Measurements from ENCODE around the gene CARS1. TPM values are rescaled to one million over a fixed set of nuclear protein-coding genes. Genes with fewer than 3 reads are reported as not detected.

CARS1 gene
- total and polyA plus RNA-seq, 2 donors (not counting 1 experiment from before 2014, with no cell fraction given), result 31.3 to 49.5 TPM

DNA sequence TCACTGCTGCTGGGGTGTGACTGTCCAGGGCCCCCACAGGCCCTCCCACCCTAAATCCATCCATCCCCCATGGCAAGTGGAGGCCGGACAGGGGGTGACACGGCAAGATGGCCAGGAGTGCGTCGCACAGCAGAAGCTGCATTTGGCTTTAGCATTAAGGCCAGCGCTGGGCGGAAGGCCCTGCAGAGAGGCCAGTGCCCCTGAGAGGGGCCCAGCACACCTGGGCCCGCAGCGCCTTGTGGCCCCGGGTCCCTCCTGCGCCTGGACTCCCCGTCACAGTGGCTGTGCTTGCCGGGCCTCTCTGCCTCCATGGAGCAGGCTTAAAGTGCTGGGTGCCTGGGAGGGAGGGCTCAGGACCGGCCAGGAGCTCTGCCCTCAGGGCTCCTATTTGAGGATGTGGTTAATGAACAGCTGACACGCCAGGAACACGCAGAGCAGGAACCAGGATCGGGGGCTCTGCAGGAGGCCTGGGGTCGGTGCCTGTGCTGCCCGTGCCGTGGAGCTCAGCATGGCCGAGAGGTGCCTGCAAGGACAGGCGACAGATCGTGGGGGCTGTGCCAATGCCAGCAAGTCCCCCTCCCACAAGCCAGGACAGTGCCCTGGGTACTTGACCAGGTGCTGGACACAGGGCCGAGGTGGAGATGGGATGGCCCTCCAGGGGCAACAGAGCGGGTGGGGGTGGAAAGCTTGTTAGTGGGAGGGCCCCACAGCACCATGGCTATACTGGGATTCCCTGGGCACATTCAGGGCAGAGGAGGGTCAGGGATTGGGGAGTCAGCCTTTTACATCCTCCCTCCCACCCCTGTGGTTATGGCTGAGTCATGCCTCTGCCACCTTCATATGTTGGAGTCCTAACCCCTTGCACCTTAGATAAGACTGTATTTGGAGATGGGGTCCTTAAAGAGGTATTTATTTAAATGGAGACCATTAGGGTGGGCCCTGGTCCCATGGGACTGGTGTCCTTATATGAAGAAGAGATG, 30.9 kb upstream of the CARS1 start:
- Mint-ChIP-seq H3K9me3 (ENCODE audit: insufficient read depth) (no peaks in the 10 kb centered on the region), H3K4me3 (no peak overlapping the region), H3K27ac (no peak overlapping the region), H3K27me3 (peaks cover 8% of the 10 kb centered on the region), H3K4me1 (no peaks in the 10 kb centered on the region)
- Histone ChIP-seq H2AFZ (ENCODE audit: insufficient read depth, low read depth, low read length, poor library complexity, severe bottlenecking) (no peak overlapping the region), H3K9ac (ENCODE audit: low read length) (no peak overlapping the region), H4K20me1 (ENCODE audit: control insufficient read depth, insufficient read depth, low read length, poor library complexity, severe bottlenecking) (no peaks in the 10 kb centered on the region), H3K27me3 (replicated peaks in 1 of 4; ENCODE audit: control extremely low read depth in 1 of 4, control insufficient read depth in 3 of 4, insufficient read depth in 4 of 4, low read length in 3 of 4) (no peaks in the 10 kb centered on the region), H3K4me2 (replicated peaks; ENCODE audit: low read depth, low read length, poor library complexity, severe bottlenecking) (no peak overlapping the region), H3K36me3 (replicated peaks in 1 of 2; ENCODE audit: control extremely low read depth in 1 of 2, control insufficient read depth in 1 of 2, extremely low read depth in 1 of 2, insufficient read depth in 2 of 2, low read length in 1 of 2) (no peaks in the 10 kb centered on the region), H3K79me2 (ENCODE audit: control insufficient read depth, insufficient read depth, low read length) (no peaks in the 10 kb centered on the region), H3K9me3 (ENCODE audit: control extremely low read depth in 1 of 3, control insufficient read depth in 2 of 3, insufficient read depth in 1 of 3, low read length in 2 of 3) (no peaks in the 10 kb centered on the region), H3K4me3 (ENCODE audit: control extremely low read depth in 1 of 5, extremely low read depth in 1 of 5, insufficient read depth in 1 of 5, low read depth in 2 of 5, low read length in 4 of 5) (no peak overlapping the region), H3K27ac (ENCODE audit: low read length in 2 of 2) (no peak overlapping the region), H3K4me1 (ENCODE audit: control insufficient read depth in 2 of 2, insufficient read depth in 2 of 2, low read length in 2 of 2) (peaks cover 0 to 6% of the 10 kb centered on the region in 2 donors)
- DNase-seq (no peak), ATAC-seq (ENCODE audit: low read depth) (no peak)
- no peak for TF ChIP-seq EZH2 (IDR thresholded peaks at IDR 0.05; ENCODE audit: borderline replicate concordance, insufficient read depth, low read depth, low read length, poor library complexity, severe bottlenecking)
- TF ChIP-seq, protein P1, sequence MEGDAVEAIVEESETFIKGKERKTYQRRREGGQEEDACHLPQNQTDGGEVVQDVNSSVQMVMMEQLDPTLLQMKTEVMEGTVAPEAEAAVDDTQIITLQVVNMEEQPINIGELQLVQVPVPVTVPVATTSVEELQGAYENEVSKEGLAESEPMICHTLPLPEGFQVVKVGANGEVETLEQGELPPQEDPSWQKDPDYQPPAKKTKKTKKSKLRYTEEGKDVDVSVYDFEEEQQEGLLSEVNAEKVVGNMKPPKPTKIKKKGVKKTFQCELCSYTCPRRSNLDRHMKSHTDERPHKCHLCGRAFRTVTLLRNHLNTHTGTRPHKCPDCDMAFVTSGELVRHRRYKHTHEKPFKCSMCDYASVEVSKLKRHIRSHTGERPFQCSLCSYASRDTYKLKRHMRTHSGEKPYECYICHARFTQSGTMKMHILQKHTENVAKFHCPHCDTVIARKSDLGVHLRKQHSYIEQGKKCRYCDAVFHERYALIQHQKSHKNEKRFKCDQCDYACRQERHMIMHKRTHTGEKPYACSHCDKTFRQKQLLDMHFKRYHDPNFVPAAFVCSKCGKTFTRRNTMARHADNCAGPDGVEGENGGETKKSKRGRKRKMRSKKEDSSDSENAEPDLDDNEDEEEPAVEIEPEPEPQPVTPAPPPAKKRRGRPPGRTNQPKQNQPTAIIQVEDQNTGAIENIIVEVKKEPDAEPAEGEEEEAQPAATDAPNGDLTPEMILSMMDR (IDR thresholded peaks at IDR 0.05), result no peak
- POLR2A ChIA-PET, result no interaction called here
- 71% methylated on average over 22 of the region's 24 CpGs for WGBS (ENCODE audit: insufficient coverage)
- CTCF ChIA-PET, result interaction anchor here (3.8 to 6.2 kb wide), 4 partner anchors 35 to 555 kb away, joined by 34 to 106 read pairs (median 76); partner anchors contain the start of gene CARS1
- intact Hi-C loops (cut with micrococcal nuclease), result no loop called here

DNA sequence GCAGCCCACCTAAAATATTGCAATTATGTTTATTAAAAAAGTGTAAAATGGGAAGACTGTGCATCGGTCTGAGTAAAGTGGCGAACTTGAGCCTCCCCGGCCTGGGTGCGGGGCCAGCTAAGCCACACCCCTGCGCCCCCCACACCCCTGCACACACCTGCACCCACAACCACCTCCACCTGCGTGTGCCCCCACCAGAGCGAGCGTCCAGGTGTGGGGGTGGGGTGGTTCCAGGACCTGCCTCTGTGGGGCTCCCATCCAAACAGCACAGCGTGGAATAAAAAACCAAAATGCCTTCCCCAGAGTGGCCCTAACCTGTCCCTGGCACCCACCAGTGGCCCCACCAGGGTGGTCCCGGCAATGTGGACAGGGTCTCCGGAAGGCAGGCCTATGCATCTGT, 30.1 kb upstream of the CARS1 start:
- Histone ChIP-seq H3K36me3 (replicated peaks in 1 of 2; ENCODE audit: control extremely low read depth in 1 of 2, control insufficient read depth in 1 of 2, extremely low read depth in 1 of 2, insufficient read depth in 2 of 2, low read length in 1 of 2) (no peaks in the 10 kb centered on the region), H3K4me1 (ENCODE audit: control insufficient read depth in 2 of 2, insufficient read depth in 2 of 2, low read length in 2 of 2) (peaks cover 0 to 6% of the 10 kb centered on the region in 2 donors), H3K9me3 (ENCODE audit: control extremely low read depth in 1 of 3, control insufficient read depth in 2 of 3, insufficient read depth in 1 of 3, low read length in 2 of 3) (no peaks in the 10 kb centered on the region), H3K4me2 (replicated peaks; ENCODE audit: low read depth, low read length, poor library complexity, severe bottlenecking) (no peak overlapping the region), H4K20me1 (ENCODE audit: control insufficient read depth, insufficient read depth, low read length, poor library complexity, severe bottlenecking) (no peaks in the 10 kb centered on the region), H3K9ac (ENCODE audit: low read length) (no peak overlapping the region), H3K4me3 (ENCODE audit: control extremely low read depth in 1 of 5, extremely low read depth in 1 of 5, insufficient read depth in 1 of 5, low read depth in 2 of 5, low read length in 4 of 5) (no peak overlapping the region), H3K27me3 (replicated peaks in 1 of 4; ENCODE audit: control extremely low read depth in 1 of 4, control insufficient read depth in 3 of 4, insufficient read depth in 4 of 4, low read length in 3 of 4) (no peaks in the 10 kb centered on the region), H3K79me2 (ENCODE audit: control insufficient read depth, insufficient read depth, low read length) (no peaks in the 10 kb centered on the region), H2AFZ (ENCODE audit: insufficient read depth, low read depth, low read length, poor library complexity, severe bottlenecking) (no peak overlapping the region), H3K27ac (ENCODE audit: low read length in 2 of 2) (no peak overlapping the region)
- peaks cover 8% of the 10 kb centered on the region for H3K27me3 Mint-ChIP-seq
- no peak for DNase-seq
- no peaks in the 10 kb centered on the region for H3K4me1 Mint-ChIP-seq
- no peak overlapping the region for H3K4me3 Mint-ChIP-seq
- no peaks in the 10 kb centered on the region for H3K9me3 Mint-ChIP-seq (ENCODE audit: insufficient read depth)
- ChIA-PET CTCF (interaction anchor here (6.2 kb wide), 1 partner anchor 34 kb away, joined by 106 read pairs; the partner anchor contains the start of gene CARS1), POLR2A (no interaction called here)
- TF ChIP-seq, protein P1 (IDR thresholded peaks at IDR 0.05), result no peak
- TF ChIP-seq EZH2 (IDR thresholded peaks at IDR 0.05; ENCODE audit: borderline replicate concordance, insufficient read depth, low read depth, low read length, poor library complexity, severe bottlenecking), result no peak
- H3K27ac Mint-ChIP-seq, result no peak overlapping the region
- intact Hi-C loops (cut with micrococcal nuclease), result no loop called here
- ATAC-seq (ENCODE audit: low read depth), result no peak
- 92% methylated on average over 2 of the region's 11 CpGs for WGBS (ENCODE audit: insufficient coverage)

Measured in B cell (primary cell).